Testis (tissue), 3 donors: ENCODE data around the gene DACT3. TPM values are rescaled to one million over a fixed set of nuclear protein-coding genes. Genes with fewer than 3 reads are reported as not detected.
"Not testable (repeated sequence)": the region's sequence is repeated elsewhere in the genome, so short reads cannot be mapped to it uniquely, and the experiment has no call there.

ENCODE experiments used
- DNase-seq: peaks from one replicate; pipeline ENCODE4 v3.0.0-alpha.2; 2019
- H3K27ac ChIP-seq, 2 donors: fragments of 200-600 bp; sonication (generic); one replicate each; pipeline ENCODE4 v1.5.1; 2019
- H3K27me3 ChIP-seq: fragments of 200-600 bp; sonication (generic); one replicate; pipeline ENCODE4 v1.5.1; 2019
- H3K36me3 ChIP-seq: fragments of 200-600 bp; sonication (generic); one replicate; pipeline ENCODE4 v1.5.1; 2017; ENCODE audit warnings: low read depth; ENCODE audit errors: missing control alignments
- H3K4me1 ChIP-seq: fragments of 200-600 bp; sonication (generic); one replicate; pipeline ENCODE4 v1.5.1; 2019
- H3K4me3 ChIP-seq, 2 donors: fragments of 200-600 bp; sonication (generic); one replicate each; pipeline ENCODE4 v1.5.1; 2017 to 2019
- H3K9me3 ChIP-seq: fragments of 200-600 bp; sonication (generic); one replicate; pipeline ENCODE4 v1.5.1; 2017
- POLR2A ChIP-seq: fragments of 450-650 bp; IDR thresholded peaks from one replicate; pipeline ENCODE4 v1.6.1; 2017; ENCODE audit warnings: antibody characterized with exemption, mild to moderate bottlenecking, moderate library complexity
- WGBS, 2 donors: methylation state at CpG; one replicate each; pipeline ENCODE4 v1.1.5; 2018; 5-methylcytosine and 5-hydroxymethylcytosine counted together
- intact Hi-C: fragments of 100-400 bp; cut with DNase I; formaldehyde crosslinking; loops from one replicate; pipeline ENCODE4 v1.15.1; 2023; ENCODE audit warnings: low total_unique reads
- polyA plus RNA-seq: library from polyadenylated mRNA; stranded (reverse); fragments of 350-450 nt; fragmentation: Illumina TruSeq; extraction: RNeasy Lipid Tissue Mini Kit (QIAGEN cat#74804); gene quantifications from one replicate; pipeline ENCODE4 v1.2.3, GENCODE V29; 2014; ENCODE audit warnings: low read depth, low replicate concordance; ENCODE audit not compliant: insufficient read depth
- total RNA-seq, 2 donors: library from RNA; depleted of rRNA; stranded (reverse); fragments of >200 nt; gene quantifications; one replicate each; pipeline ENCODE4 v1.2.3, GENCODE V29; 2016
- TF ChIP-seq, protein P1 (sequence below), 3 experiments: fragments of 450-650 bp in 2 of 3; fragments of 200-600 bp in 1 of 3; sonication (generic) in 1 of 3; IDR thresholded peaks; one replicate each; pipeline ENCODE4 v1.5.1; 2016 to 2019; ENCODE audit warnings: antibody characterized with exemption in 3 of 3, mild to moderate bottlenecking in 2 of 3, moderate library complexity in 1 of 3

DACT3 gene
- total and polyA plus RNA-seq, 3 donors from 2014 or later = 17.2 to 30.6 (median 19.8) TPM

DNA sequence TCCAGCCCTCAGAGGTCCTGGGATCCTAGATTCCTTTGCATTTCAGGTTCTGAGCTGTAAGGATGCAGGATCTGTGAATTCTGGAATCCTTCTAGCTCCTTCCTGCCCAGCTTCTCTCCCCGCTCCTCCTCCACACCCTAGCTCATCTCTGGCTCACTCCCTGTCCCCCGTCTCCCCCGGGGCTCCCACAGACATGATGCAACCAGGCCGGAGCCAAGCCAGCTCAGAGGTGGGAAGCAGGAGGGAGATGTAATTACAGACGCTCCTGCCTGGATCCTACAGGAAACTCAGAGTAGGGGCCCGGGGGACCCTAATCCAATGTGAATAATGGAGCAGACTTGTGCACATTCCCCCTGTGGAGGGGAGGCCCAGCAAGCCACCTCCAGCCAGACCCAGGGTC is 29.5 kb downstream of the DACT3 start:
- H3K36me3 ChIP-seq = no peaks in the 10 kb centered on the region
- H3K27ac ChIP-seq = no peak overlapping the region
- H3K4me3 ChIP-seq = no peak overlapping the region
- no peaks in the 10 kb centered on the region for H3K27me3 ChIP-seq
- intact Hi-C loops = no loop called here
- TF ChIP-seq, protein P1, sequence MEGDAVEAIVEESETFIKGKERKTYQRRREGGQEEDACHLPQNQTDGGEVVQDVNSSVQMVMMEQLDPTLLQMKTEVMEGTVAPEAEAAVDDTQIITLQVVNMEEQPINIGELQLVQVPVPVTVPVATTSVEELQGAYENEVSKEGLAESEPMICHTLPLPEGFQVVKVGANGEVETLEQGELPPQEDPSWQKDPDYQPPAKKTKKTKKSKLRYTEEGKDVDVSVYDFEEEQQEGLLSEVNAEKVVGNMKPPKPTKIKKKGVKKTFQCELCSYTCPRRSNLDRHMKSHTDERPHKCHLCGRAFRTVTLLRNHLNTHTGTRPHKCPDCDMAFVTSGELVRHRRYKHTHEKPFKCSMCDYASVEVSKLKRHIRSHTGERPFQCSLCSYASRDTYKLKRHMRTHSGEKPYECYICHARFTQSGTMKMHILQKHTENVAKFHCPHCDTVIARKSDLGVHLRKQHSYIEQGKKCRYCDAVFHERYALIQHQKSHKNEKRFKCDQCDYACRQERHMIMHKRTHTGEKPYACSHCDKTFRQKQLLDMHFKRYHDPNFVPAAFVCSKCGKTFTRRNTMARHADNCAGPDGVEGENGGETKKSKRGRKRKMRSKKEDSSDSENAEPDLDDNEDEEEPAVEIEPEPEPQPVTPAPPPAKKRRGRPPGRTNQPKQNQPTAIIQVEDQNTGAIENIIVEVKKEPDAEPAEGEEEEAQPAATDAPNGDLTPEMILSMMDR (IDR thresholded peaks at IDR 0.05) = no peak
- TF ChIP-seq POLR2A = no peak
- WGBS, 2 donors = 20 to 66% methylated on average over 1 to 6 of the region's 6 CpGs
- peaks cover 3% of the 10 kb centered on the region for H3K4me1 ChIP-seq
- DNase-seq = no peak
- no peaks in the 10 kb centered on the region for H3K9me3 ChIP-seq

DNA sequence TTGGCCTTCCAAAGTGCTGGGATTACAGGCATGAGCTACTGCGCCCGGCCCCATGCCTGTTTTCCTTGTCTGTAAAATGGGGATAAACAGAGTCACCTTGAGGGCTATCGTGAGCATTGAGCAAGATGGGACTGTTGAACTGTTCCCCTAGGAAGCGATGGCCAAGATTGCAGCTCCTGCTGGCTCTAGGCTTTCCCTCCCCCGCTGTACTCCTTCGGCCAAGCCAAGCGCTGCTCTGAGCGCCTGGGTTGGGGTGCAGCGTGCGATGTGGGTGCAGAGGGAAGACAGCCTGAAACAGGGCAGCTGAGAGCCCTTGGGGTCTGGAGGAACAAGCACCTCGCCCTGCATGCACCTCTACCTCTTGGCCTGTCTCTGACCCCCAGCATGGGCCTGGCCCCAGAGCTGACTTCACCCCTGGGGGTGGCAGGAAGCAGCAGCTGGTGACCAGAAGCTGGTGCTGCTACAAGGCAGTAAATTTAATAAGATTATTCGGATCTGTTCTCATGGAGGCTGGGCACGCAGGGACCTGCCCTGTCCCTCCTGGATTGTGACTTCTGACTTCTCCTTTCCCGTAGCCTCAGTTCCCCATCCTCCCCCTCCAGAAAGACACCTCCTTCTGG is 30.3 kb downstream of the DACT3 start:
- intact Hi-C loops = no loop called here
- DNase-seq = no peak
- WGBS, 2 donors = 91 to 94% methylated on average over 10 to 14 of the region's 14 CpGs
- H3K27ac ChIP-seq = no peak overlapping the region
- H3K4me1 ChIP-seq = peaks cover 7% of the 10 kb centered on the region
- no peak for TF ChIP-seq POLR2A
- TF ChIP-seq, protein P1 (IDR thresholded peaks at IDR 0.05) = no peak
- no peaks in the 10 kb centered on the region for H3K27me3 ChIP-seq
- H3K9me3 ChIP-seq = no peaks in the 10 kb centered on the region
- no peaks in the 10 kb centered on the region for H3K36me3 ChIP-seq
- H3K4me3 ChIP-seq = no peak overlapping the region

DNA sequence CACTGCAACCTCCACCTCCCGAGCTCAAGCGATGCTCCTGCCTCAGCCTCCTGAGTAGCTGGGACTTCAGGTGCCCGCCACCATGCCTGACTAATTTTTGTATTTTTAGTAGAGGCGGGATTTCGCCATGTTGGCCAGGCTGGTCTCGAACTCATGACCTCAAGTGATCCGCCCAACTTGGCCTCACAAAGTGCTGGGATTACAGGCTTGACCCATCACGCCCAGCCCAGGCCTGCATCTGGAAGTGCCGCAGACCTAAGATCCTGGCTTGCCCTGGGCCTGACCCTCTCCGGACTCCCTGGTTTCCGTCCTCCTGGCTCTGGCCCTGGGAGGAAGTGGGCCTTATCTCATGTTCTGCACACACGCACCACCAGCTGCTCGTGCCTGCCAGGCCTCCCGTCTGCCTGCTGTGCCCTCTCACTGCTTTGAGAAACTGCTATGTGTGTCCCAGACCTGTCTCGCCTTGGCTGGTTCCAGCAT is 31.4 kb downstream of the DACT3 start:
- H3K36me3 ChIP-seq = no peaks in the 10 kb centered on the region
- no peak for DNase-seq
- H3K4me3 ChIP-seq = no peak overlapping the region
- whole genome bisulfite sequencing, 2 donors = 70 to 86% methylated on average over 13 to 15 of the region's 15 CpGs
- H3K9me3 ChIP-seq = no peaks in the 10 kb centered on the region
- H3K4me1 ChIP-seq = peaks cover 7% of the 10 kb centered on the region
- TF ChIP-seq, protein P1 (IDR thresholded peaks at IDR 0.05) = no peak
- no peak for TF ChIP-seq POLR2A
- no peak overlapping the region for H3K27ac ChIP-seq
- H3K27me3 ChIP-seq = no peaks in the 10 kb centered on the region
- intact Hi-C loops = no loop called here

DNA sequence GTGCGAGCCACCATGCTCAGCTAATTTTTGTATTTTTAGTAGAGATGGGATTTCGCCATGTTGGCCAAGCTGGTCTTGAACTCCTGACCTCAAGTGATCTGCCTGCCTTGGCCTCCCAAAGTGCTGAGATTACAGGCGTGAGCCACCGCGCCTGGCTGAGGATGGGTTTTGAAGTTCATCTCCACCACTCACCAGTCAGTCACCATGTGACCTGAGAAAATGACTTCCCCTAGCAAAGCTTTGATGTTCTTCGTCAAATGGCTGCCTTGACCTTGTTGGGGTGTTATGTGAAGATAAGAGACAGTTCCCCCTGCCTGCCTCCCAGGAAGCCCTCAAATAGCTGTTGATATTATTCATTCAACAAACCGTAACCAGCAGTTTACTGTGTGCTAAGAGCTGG is 32.0 kb downstream of the DACT3 start:
- H3K27ac ChIP-seq, H3K9me3 ChIP-seq, DNase-seq, H3K4me1 ChIP-seq, H3K36me3 ChIP-seq, H3K4me3 ChIP-seq, H3K27me3 ChIP-seq, intact Hi-C loops: not testable (repeated sequence)
- WGBS, 2 donors = 87 to 89% methylated on average over 7 of the region's 7 CpGs

DNA sequence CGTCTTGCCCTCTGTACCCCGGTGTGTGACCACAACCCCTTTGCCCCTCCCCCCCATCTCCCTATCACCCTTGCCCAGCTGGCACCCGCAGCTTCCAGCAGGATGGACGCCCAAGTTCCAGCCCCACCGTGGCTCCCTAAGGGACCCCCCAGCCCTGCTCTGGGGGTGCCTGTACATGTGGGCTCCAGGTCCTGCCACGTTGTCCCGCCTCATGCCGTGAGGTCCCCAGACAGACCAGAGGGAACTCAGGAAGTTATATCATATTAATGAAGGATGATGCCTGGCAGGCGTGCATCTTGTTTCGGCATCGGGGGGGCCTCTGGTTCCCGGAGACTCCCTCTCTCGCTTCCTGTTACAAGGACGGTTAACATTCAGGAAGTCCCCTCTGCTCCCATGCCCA is 34.5 kb downstream of the DACT3 start:
- intact Hi-C loops = no loop called here
- Histone ChIP-seq H3K27ac (no peak overlapping the region), H3K4me1 (peaks cover 4% of the 10 kb centered on the region), H3K4me3 (no peak overlapping the region), H3K27me3 (no peaks in the 10 kb centered on the region), H3K9me3 (no peaks in the 10 kb centered on the region), H3K36me3 (no peaks in the 10 kb centered on the region)
- no peak for DNase-seq
- WGBS, 2 donors = 74 to 85% methylated on average over 12 to 14 of the region's 14 CpGs
- TF ChIP-seq, protein P1 (IDR thresholded peaks at IDR 0.05) = no peak
- TF ChIP-seq POLR2A = no peak
